22Rv1 (cell line): Measurements from ENCODE around the gene ERICH6.
A peak's percentile ranks its signal among the peaks of the same experiment; 100 is the strongest.

Experiments used
- H3K27ac ChIP-seq: fragments of 450-650 bp; 2 replicates; pipeline ENCODE4 v1.5.1; 2017
- CTCF ChIP-seq: fragments of 450-650 bp; IDR thresholded peaks from 2 replicates; pipeline ENCODE4 v1.5.1; 2017; ENCODE audit warnings: mild to moderate bottlenecking
- ZFX ChIP-seq: fragments of 450-650 bp; IDR thresholded peaks from 2 replicates; pipeline ENCODE4 v1.6.1; 2017; ENCODE audit warnings: antibody characterized with exemption, borderline replicate concordance

Gene ERICH6

GRCh38 chr3:150744919-150745211, 41.1 kb upstream of the ERICH6 start:
- peak overlapping the region; percentile 45 for H3K27ac ChIP-seq
- TF ChIP-seq ZFX = no peak
- no peak for TF ChIP-seq CTCF

GRCh38 chr3:150744041-150744918, 40.6 kb upstream of the ERICH6 start:
- TF ChIP-seq ZFX = no peak
- no peak for TF ChIP-seq CTCF
- peak overlapping the region; percentile 45 for H3K27ac ChIP-seq

- no peak for TF ChIP-seq ZFX
- no peak for TF ChIP-seq CTCF
- H3K27ac ChIP-seq = no peak overlapping the region
Measured at GRCh38 chr3:150743508-150743907, 39.8 kb upstream of the ERICH6 start.

- TF ChIP-seq ZFX (no peak), CTCF (no peak)
- no peak overlapping the region for H3K27ac ChIP-seq
Measured at GRCh38 chr3:150742679-150743078, 39.0 kb upstream of the ERICH6 start.

DNA sequence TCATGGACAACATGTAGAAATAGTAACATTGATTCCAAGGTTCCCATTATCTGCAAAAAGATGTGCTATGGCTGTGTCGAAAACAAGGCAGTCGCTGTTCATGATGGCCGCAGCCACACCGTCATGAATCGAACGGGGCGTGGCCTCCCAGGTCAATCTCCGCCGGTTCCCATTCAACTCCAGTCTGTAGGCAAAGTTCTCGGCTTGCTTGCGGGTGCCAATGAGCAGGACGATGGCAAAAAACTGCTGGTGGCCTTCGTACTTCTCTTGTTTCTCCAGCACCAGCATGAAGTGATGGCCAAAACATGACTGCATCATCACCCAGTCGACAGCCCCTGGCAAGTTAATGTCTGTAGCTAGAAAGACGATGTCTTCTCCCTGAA, 38.4 kb upstream of the ERICH6 start:
- TF ChIP-seq ZFX (no peak), CTCF (no peak)
- no peak overlapping the region for H3K27ac ChIP-seq

DNA sequence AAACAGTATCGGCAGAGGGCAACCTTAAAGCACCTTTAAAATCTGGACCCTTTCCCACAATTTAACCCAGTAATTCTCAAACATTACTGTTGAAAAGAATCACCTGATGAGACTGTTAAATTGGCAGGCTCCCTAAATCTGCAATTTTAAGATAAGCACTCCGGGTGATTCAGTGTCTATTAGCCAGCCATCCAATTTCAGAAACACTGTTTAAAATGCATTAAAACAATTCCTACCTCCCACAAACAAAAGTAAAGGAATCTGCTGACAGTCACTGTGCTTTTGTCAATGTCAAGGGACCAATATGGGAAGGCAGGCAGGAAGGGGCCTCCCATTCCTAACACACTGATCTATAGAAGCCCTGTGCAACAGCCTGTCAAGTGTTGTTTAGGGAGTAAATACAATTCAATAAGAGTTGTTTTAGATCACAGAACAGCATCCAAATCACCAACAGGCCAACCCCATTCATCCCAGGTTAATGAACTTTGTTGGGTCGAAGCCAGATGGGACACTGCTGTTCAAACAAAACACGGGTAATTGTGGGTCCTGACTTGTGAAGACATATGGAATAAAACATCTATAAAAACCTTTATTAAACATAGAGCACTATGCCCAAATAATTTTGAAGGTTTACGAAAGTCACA, 37.9 kb upstream of the ERICH6 start:
- H3K27ac ChIP-seq = no peak overlapping the region
- TF ChIP-seq CTCF (no peak), ZFX (no peak)

DNA sequence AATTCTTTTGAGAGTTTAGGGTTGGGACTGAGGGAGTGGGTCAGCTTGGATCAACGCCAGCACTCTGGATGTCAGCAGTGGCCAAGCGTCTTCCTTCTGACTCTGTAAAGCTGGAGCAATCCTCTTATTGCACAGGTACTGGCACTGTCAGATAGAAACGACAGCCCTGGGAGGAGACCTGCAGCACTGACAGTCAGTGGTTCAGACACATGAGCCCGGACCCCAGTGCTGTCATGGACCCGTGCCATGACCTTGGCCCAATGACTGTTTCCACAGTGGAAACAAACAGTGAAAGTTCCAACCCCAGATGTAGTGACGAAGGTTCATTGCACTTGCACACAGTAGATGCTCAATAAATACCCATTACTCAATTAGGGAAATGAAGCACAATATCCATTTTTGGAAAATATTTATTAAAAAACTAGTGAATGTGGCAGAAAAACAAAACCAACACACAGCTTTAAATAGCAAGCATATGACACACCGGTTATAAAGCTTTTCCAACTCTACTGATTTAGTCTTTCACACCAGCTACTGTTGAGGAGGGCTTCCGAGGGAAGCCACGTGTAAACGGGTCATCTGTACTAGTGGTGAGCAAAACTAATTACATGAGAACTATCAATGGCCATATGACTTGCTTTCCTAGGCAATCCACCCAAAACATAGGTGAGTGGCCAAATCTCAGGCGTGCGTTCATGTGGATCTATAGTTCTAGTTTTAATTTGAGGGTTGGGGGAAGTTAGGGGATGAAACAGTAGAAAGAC, 37.2 kb upstream of the ERICH6 start:
- TF ChIP-seq ZFX (no peak), CTCF (no peak)
- no peak overlapping the region for H3K27ac ChIP-seq
